Stimulated activated memory B cell treated with anti-CD40 and anti-IgM and Interleukin-4, amounts not matched to agents 10 μg/mL and 1 μg/mL and 100 μg/mL, for 72 hours (primary cell): Measurements from ENCODE around the gene TPP2.
A peak's percentile ranks its signal among the peaks of the same experiment; 100 is the strongest.

Experiments
- ATAC-seq: fragments of 150-1000 bp; cut with Tn5 transposase; 2 replicates; pipeline ENCODE4 v1.10.0; 2021
- H3K27ac Mint-ChIP-seq: one replicate; pipeline ENCODE4 v1.8.0; 2022; ENCODE audit warnings: mild to moderate bottlenecking, mixed read lengths
- H3K27me3 Mint-ChIP-seq: one replicate; pipeline ENCODE4 v1.8.0; 2022; ENCODE audit warnings: mixed read lengths
- H3K36me3 Mint-ChIP-seq: one replicate; pipeline ENCODE4 v1.8.0; 2022; ENCODE audit warnings: mixed read lengths
- H3K4me1 Mint-ChIP-seq: one replicate; pipeline ENCODE4 v1.8.0; 2022; ENCODE audit warnings: mixed read lengths
- H3K4me3 Mint-ChIP-seq: one replicate; pipeline ENCODE4 v1.8.0; 2022; ENCODE audit warnings: mild to moderate bottlenecking, moderate library complexity, mixed read lengths
- H3K9me3 Mint-ChIP-seq: one replicate; pipeline ENCODE4 v1.8.0; 2022; ENCODE audit warnings: mixed read lengths

Gene TPP2

GRCh38 chr13:102596147-102597028 is at the start of gene TPP2:
Gene TPP2 (plus strand): TSS chr13:102596986. CDS start chr13:102597039, 53 bp downstream.
- Mint-ChIP-seq H3K36me3 (peaks cover 3% of the 10 kb centered on the region), H3K27me3 (no peaks in the 10 kb centered on the region), H3K27ac (peak within 1 kb of the TSS; percentile 99), H3K4me1 (peaks cover 64% of the 10 kb centered on the region), H3K4me3 (peak within 1 kb of the TSS; percentile 86), H3K9me3 (no peaks in the 10 kb centered on the region)
- peak; percentile 98 for ATAC-seq

- H3K9me3 Mint-ChIP-seq = peaks cover 8% of the 10 kb centered on the region
- H3K36me3 Mint-ChIP-seq = no peaks in the 10 kb centered on the region
- H3K27ac Mint-ChIP-seq = no peak overlapping the region
- H3K4me1 Mint-ChIP-seq = no peaks in the 10 kb centered on the region
- no peak for ATAC-seq
- H3K4me3 Mint-ChIP-seq = no peak overlapping the region
- H3K27me3 Mint-ChIP-seq = peaks cover 8% of the 10 kb centered on the region
These were observed 48.0 kb upstream of the TPP2 start for GRCh38 chr13:102548811-102549210.

GRCh38 chr13:102550507-102550906 is 46.3 kb upstream of the TPP2 start:
- ATAC-seq = no peak
- Mint-ChIP-seq H3K27me3 (peaks cover 10% of the 10 kb centered on the region), H3K4me1 (no peaks in the 10 kb centered on the region), H3K36me3 (no peaks in the 10 kb centered on the region), H3K4me3 (no peak overlapping the region), H3K27ac (no peak overlapping the region), H3K9me3 (peaks cover 5% of the 10 kb centered on the region)

- Mint-ChIP-seq H3K4me1 (no peaks in the 10 kb centered on the region), H3K27me3 (peaks cover 10% of the 10 kb centered on the region), H3K27ac (no peak overlapping the region), H3K4me3 (no peak overlapping the region), H3K9me3 (no peaks in the 10 kb centered on the region), H3K36me3 (no peaks in the 10 kb centered on the region)
- no peak for ATAC-seq
These were observed 40.8 kb upstream of the TPP2 start for GRCh38 chr13:102555914-102556553.

- Mint-ChIP-seq H3K27ac (no peak overlapping the region), H3K36me3 (no peaks in the 10 kb centered on the region), H3K27me3 (peaks cover 10% of the 10 kb centered on the region), H3K4me1 (no peaks in the 10 kb centered on the region), H3K9me3 (no peaks in the 10 kb centered on the region), H3K4me3 (no peak overlapping the region)
- no peak for ATAC-seq
These were observed 40.0 kb upstream of the TPP2 start for GRCh38 chr13:102556806-102557205.

GRCh38 chr13:102558029-102558428 is 38.8 kb upstream of the TPP2 start:
- no peak overlapping the region for H3K4me3 Mint-ChIP-seq
- no peak overlapping the region for H3K27ac Mint-ChIP-seq

GRCh38 chr13:102561933-102562332 is 34.9 kb upstream of the TPP2 start:
- Mint-ChIP-seq H3K27ac (no peak overlapping the region), H3K4me1 (no peaks in the 10 kb centered on the region), H3K9me3 (peaks cover 4% of the 10 kb centered on the region), H3K4me3 (no peak overlapping the region), H3K27me3 (peaks cover 34% of the 10 kb centered on the region), H3K36me3 (no peaks in the 10 kb centered on the region)
- ATAC-seq = no peak

More at GRCh38 chr13:102558029-102558428, 38.8 kb upstream of the TPP2 start:
- Mint-ChIP-seq H3K36me3 (no peaks in the 10 kb centered on the region), H3K4me1 (no peaks in the 10 kb centered on the region), H3K27me3 (peaks cover 19% of the 10 kb centered on the region), H3K9me3 (peaks cover 4% of the 10 kb centered on the region)
- ATAC-seq = no peak

- no peaks in the 10 kb centered on the region for H3K36me3 Mint-ChIP-seq
- no peak for ATAC-seq
- peaks cover 4% of the 10 kb centered on the region for H3K9me3 Mint-ChIP-seq
- H3K4me3 Mint-ChIP-seq = no peak overlapping the region
- no peak overlapping the region for H3K27ac Mint-ChIP-seq
- no peaks in the 10 kb centered on the region for H3K4me1 Mint-ChIP-seq
- H3K27me3 Mint-ChIP-seq = peaks cover 46% of the 10 kb centered on the region
These were observed 33.5 kb upstream of the TPP2 start for GRCh38 chr13:102563267-102563666.

GRCh38 chr13:102564564-102564963 is 32.2 kb upstream of the TPP2 start:
- no peak for ATAC-seq
- Mint-ChIP-seq H3K27me3 (peaks cover 46% of the 10 kb centered on the region), H3K4me3 (no peak overlapping the region), H3K4me1 (no peaks in the 10 kb centered on the region), H3K27ac (no peak overlapping the region), H3K36me3 (no peaks in the 10 kb centered on the region), H3K9me3 (peaks cover 4% of the 10 kb centered on the region)

- no peak overlapping the region for H3K27ac Mint-ChIP-seq
- H3K36me3 Mint-ChIP-seq = no peaks in the 10 kb centered on the region
- peaks cover 46% of the 10 kb centered on the region for H3K27me3 Mint-ChIP-seq
- H3K4me3 Mint-ChIP-seq = no peak overlapping the region
- ATAC-seq = no peak
- H3K4me1 Mint-ChIP-seq = no peaks in the 10 kb centered on the region
- peaks cover 4% of the 10 kb centered on the region for H3K9me3 Mint-ChIP-seq
These were observed 30.3 kb upstream of the TPP2 start for GRCh38 chr13:102566513-102566912.

GRCh38 chr13:102567857-102568256 is 28.9 kb upstream of the TPP2 start:
- H3K9me3 Mint-ChIP-seq = no peaks in the 10 kb centered on the region
- no peaks in the 10 kb centered on the region for H3K4me1 Mint-ChIP-seq
- ATAC-seq = no peak
- peaks cover 39% of the 10 kb centered on the region for H3K27me3 Mint-ChIP-seq
- H3K36me3 Mint-ChIP-seq = no peaks in the 10 kb centered on the region
- no peak overlapping the region for H3K27ac Mint-ChIP-seq
- H3K4me3 Mint-ChIP-seq = no peak overlapping the region

GRCh38 chr13:102569488-102569887 is 27.3 kb upstream of the TPP2 start:
- Mint-ChIP-seq H3K4me3 (no peak overlapping the region), H3K4me1 (no peaks in the 10 kb centered on the region), H3K27me3 (peaks cover 36% of the 10 kb centered on the region), H3K36me3 (no peaks in the 10 kb centered on the region), H3K9me3 (no peaks in the 10 kb centered on the region), H3K27ac (no peak overlapping the region)
- no peak for ATAC-seq

- H3K36me3 Mint-ChIP-seq = no peaks in the 10 kb centered on the region
- no peaks in the 10 kb centered on the region for H3K9me3 Mint-ChIP-seq
- H3K27ac Mint-ChIP-seq = no peak overlapping the region
- no peak for ATAC-seq
- H3K4me3 Mint-ChIP-seq = no peak overlapping the region
- H3K4me1 Mint-ChIP-seq = no peaks in the 10 kb centered on the region
- H3K27me3 Mint-ChIP-seq = peaks cover 20% of the 10 kb centered on the region
These were observed 25.7 kb upstream of the TPP2 start for GRCh38 chr13:102571075-102571474.

- Mint-ChIP-seq H3K4me1 (no peaks in the 10 kb centered on the region), H3K4me3 (no peak overlapping the region), H3K36me3 (no peaks in the 10 kb centered on the region), H3K27ac (no peak overlapping the region), H3K9me3 (no peaks in the 10 kb centered on the region), H3K27me3 (peaks cover 8% of the 10 kb centered on the region)
- ATAC-seq = no peak
These were observed 24.5 kb upstream of the TPP2 start for GRCh38 chr13:102572323-102572722.

GRCh38 chr13:102580552-102581169 is 16.1 kb upstream of the TPP2 start:
- no peaks in the 10 kb centered on the region for H3K9me3 Mint-ChIP-seq
- H3K27me3 Mint-ChIP-seq = peaks cover 8% of the 10 kb centered on the region
- ATAC-seq = peak; percentile 56
- H3K4me1 Mint-ChIP-seq = peaks cover 11% of the 10 kb centered on the region
- no peaks in the 10 kb centered on the region for H3K36me3 Mint-ChIP-seq
- H3K4me3 Mint-ChIP-seq = no peak overlapping the region
- no peak overlapping the region for H3K27ac Mint-ChIP-seq
